Stomach (tissue), 9 donors: ENCODE measurements around the gene LMNTD2. TPM values are rescaled to one million over a fixed set of nuclear protein-coding genes. Genes with fewer than 3 reads are reported as not detected.
A peak's percentile ranks its signal among the peaks of the same experiment; 100 is the strongest.

Experiments used
- DNase-seq, 2 donors: peaks; one replicate each; pipeline versions ENCODE4 v3.0.0 to v3.0.0-alpha.2; 2013 to 2019
- H3K27ac ChIP-seq, 5 donors: fragments of 200-600 bp in 4 of 5; sonication (generic) in 4 of 5; one replicate each; pipeline ENCODE4 v1.5.1; 2013 to 2019; ENCODE audit warnings: mild to moderate bottlenecking in 1 of 5, moderate library complexity in 1 of 5
- H3K27me3 ChIP-seq, 3 donors: fragments of 200-600 bp; sonication (generic); one replicate each; pipeline ENCODE4 v1.5.1; 2017 to 2019; ENCODE audit warnings: mixed run types in 1 of 3
- H3K36me3 ChIP-seq, 4 donors: fragments of 200-600 bp; sonication (generic); 1 replicate in 3 of 4; 2 replicates in 1 of 4; pipeline ENCODE4 v1.5.1; 2016 to 2019
- H3K4me1 ChIP-seq, 4 donors: fragments of 200-600 bp; sonication (generic); one replicate each; pipeline ENCODE4 v1.5.1; 2016 to 2019
- H3K4me3 ChIP-seq, 4 donors: fragments of 200-600 bp; sonication (generic) in 3 of 4; one replicate each; pipeline ENCODE4 v1.5.1; 2016 to 2019; ENCODE audit warnings: mild to moderate bottlenecking in 1 of 4
- H3K9me3 ChIP-seq, 4 donors: fragments of 200-600 bp; sonication (generic); one replicate each; pipeline ENCODE4 v1.5.1; 2016 to 2019
- EP300 ChIP-seq: sonication (generic); formaldehyde crosslinking; IDR thresholded peaks from one replicate; pipeline ENCODE4 v1.6.1; 2017; ENCODE audit warnings: antibody characterized with exemption
- POLR2A ChIP-seq, 4 donors: fragments of 450-650 bp; IDR thresholded peaks; one replicate each; pipeline ENCODE4 v1.6.1; 2016; ENCODE audit warnings: antibody characterized with exemption in 4 of 4, control low read depth in 2 of 4, mild to moderate bottlenecking in 1 of 4, moderate library complexity in 1 of 4
- POLR2AphosphoS5 ChIP-seq, 3 donors: sonication (generic); formaldehyde crosslinking; IDR thresholded peaks; one replicate each; pipeline ENCODE4 v1.6.1; 2016; ENCODE audit warnings: antibody characterized with exemption in 3 of 3
- WGBS, 5 donors: extraction: QIAGEN DNeasy Blood & Tissue Kit in 3 of 5; methylation state at CpG; one replicate each; pipeline versions ENCODE4 v1.1.5 to v1.1.7; 2013 to 2018; 5-methylcytosine and 5-hydroxymethylcytosine counted together
- intact Hi-C: fragments of 100-400 bp; cut with DNase I; formaldehyde crosslinking; loops from one replicate; pipeline ENCODE4 v1.15.1; 2023; ENCODE audit warnings: low total_unique reads
- polyA plus RNA-seq, 3 donors: library from polyadenylated mRNA; stranded (reverse); fragments of 200-250 nt; gene quantifications; one replicate each; pipeline ENCODE4 v1.2.3, GENCODE V29; 2013
- total RNA-seq, 5 donors: library from RNA; depleted of rRNA; stranded (reverse); fragments of >200 nt; gene quantifications; one replicate each; pipeline versions ENCODE4 v1.1.0 to v1.2.3, GENCODE V29; 2014 to 2016
- TF ChIP-seq, protein P1 (sequence below), 7 experiments: fragments of 450-650 bp in 4 of 7; fragments of 200-600 bp in 3 of 7; sonication (generic) in 3 of 7; IDR thresholded peaks; one replicate each; pipeline ENCODE4 v1.5.1; 2016 to 2019; ENCODE audit warnings: antibody characterized with exemption in 7 of 7, control low read depth in 2 of 7, mild to moderate bottlenecking in 1 of 7
- donor health status: healthy with polysubstance abuse.
- donor health status: Bipolar disorder and iron deficiency.
- donor health status: healthy.

LMNTD2 gene
- total and polyA plus RNA-seq, 8 donors = 0.55 to 92.7 (median 8.2) TPM

- peaks cover 81 to 100% (median 100%) of the 10 kb centered on the region in 4 donors for H3K36me3 ChIP-seq
- H3K4me3 ChIP-seq = no peak overlapping the region
- H3K4me1 ChIP-seq = peaks cover 0 to 9% (median 0%) of the 10 kb centered on the region in 4 donors
- intact Hi-C loops = no loop called here
- 94 to 98% (median 96%) methylated on average over 22 of the region's 22 CpGs for WGBS, 5 donors
- DNase-seq = no peak
- no peak overlapping the region for H3K27ac ChIP-seq
- no peak for TF ChIP-seq POLR2AphosphoS5 (IDR thresholded peaks at IDR 0.05)
- TF ChIP-seq EP300 = no peak
- no peak for TF ChIP-seq POLR2A (IDR thresholded peaks at IDR 0.05)
- TF ChIP-seq, protein P1, sequence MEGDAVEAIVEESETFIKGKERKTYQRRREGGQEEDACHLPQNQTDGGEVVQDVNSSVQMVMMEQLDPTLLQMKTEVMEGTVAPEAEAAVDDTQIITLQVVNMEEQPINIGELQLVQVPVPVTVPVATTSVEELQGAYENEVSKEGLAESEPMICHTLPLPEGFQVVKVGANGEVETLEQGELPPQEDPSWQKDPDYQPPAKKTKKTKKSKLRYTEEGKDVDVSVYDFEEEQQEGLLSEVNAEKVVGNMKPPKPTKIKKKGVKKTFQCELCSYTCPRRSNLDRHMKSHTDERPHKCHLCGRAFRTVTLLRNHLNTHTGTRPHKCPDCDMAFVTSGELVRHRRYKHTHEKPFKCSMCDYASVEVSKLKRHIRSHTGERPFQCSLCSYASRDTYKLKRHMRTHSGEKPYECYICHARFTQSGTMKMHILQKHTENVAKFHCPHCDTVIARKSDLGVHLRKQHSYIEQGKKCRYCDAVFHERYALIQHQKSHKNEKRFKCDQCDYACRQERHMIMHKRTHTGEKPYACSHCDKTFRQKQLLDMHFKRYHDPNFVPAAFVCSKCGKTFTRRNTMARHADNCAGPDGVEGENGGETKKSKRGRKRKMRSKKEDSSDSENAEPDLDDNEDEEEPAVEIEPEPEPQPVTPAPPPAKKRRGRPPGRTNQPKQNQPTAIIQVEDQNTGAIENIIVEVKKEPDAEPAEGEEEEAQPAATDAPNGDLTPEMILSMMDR (IDR thresholded peaks at IDR 0.05) = no peak
- H3K27me3 ChIP-seq = no peaks in the 10 kb centered on the region
- no peaks in the 10 kb centered on the region for H3K9me3 ChIP-seq
Observed at GRCh38 chr11:592501-592900, 32.0 kb upstream of the LMNTD2 start.

DNA sequence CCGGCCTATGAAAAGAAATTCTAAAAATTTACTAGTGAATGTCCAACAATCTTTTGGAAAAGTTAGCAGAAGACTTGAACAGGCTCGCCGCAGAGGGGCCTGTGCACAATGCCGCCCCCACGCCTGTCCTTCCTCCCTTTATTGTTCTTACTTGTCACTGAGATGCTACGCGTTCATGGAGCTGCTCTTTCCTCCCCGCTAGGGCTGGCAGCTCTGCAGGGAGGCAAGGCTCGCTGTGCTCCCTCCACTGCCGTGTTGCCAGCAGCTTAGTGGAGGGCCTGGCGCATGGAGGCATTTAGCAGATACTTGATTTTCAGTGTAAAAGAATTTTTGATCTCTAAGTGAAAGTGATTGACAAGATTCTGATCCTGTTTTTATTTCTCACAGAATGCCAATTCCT is 30.5 kb upstream of the LMNTD2 start:
- H3K4me3 ChIP-seq = no peak overlapping the region
- peaks cover 80 to 100% (median 100%) of the 10 kb centered on the region in 4 donors for H3K36me3 ChIP-seq
- peaks cover 0 to 24% (median 1%) of the 10 kb centered on the region in 4 donors for H3K4me1 ChIP-seq
- intact Hi-C loops = no loop called here
- WGBS, 5 donors = 80 to 89% (median 84%) methylated on average over 11 of the region's 11 CpGs
- no peak for DNase-seq
- TF ChIP-seq POLR2A (IDR thresholded peaks at IDR 0.05) (no peak), EP300 (no peak), POLR2AphosphoS5 (IDR thresholded peaks at IDR 0.05) (no peak)
- TF ChIP-seq, protein P1 (IDR thresholded peaks at IDR 0.05) = no peak
- H3K27ac ChIP-seq = no peak overlapping the region
- H3K27me3 ChIP-seq = no peaks in the 10 kb centered on the region
- H3K9me3 ChIP-seq = no peaks in the 10 kb centered on the region

- intact Hi-C loops = no loop called here
Observed at GRCh38 chr11:589798-590197, 29.3 kb upstream of the LMNTD2 start.

GRCh38 chr11:587978-588380 is 27.4 kb upstream of the LMNTD2 start:
- DNase-seq = peak in 1 of 2 donors; percentile 59
- peak overlapping the region in 3 of 5 donors; percentile 54 to 60 (median 54) for H3K27ac ChIP-seq
- WGBS, 5 donors = 58 to 70% (median 60%) methylated on average over 6 of the region's 6 CpGs
- TF ChIP-seq EP300 = no peak
- TF ChIP-seq POLR2A (IDR thresholded peaks at IDR 0.05) = no peak
- TF ChIP-seq, protein P1 (IDR thresholded peaks at IDR 0.05) = no peak
- no peak for TF ChIP-seq POLR2AphosphoS5 (IDR thresholded peaks at IDR 0.05)
- no peaks in the 10 kb centered on the region for H3K9me3 ChIP-seq
- H3K27me3 ChIP-seq = no peaks in the 10 kb centered on the region
- no peak overlapping the region for H3K4me3 ChIP-seq
- intact Hi-C loops = no loop called here
- peaks cover 71 to 97% (median 95%) of the 10 kb centered on the region in 4 donors for H3K36me3 ChIP-seq
- H3K4me1 ChIP-seq = peaks cover 0 to 32% (median 6%) of the 10 kb centered on the region in 4 donors

More at GRCh38 chr11:589798-590197, 29.3 kb upstream of the LMNTD2 start:
- Histone ChIP-seq H3K36me3 (peaks cover 73 to 97% (median 95%) of the 10 kb centered on the region in 4 donors), H3K9me3 (no peaks in the 10 kb centered on the region), H3K4me1 (peaks cover 0 to 32% (median 2%) of the 10 kb centered on the region in 4 donors), H3K27ac (no peak overlapping the region), H3K27me3 (no peaks in the 10 kb centered on the region), H3K4me3 (no peak overlapping the region)
- no peak for DNase-seq
- TF ChIP-seq, protein P1 (IDR thresholded peaks at IDR 0.05) = no peak
- no peak for TF ChIP-seq POLR2AphosphoS5 (IDR thresholded peaks at IDR 0.05)
- TF ChIP-seq POLR2A (IDR thresholded peaks at IDR 0.05) = no peak
- no peak for TF ChIP-seq EP300
- WGBS, 5 donors = 93 to 97% (median 94%) methylated on average over 26 of the region's 26 CpGs
